ENCODE measurements around the gene SLC12A5.
"Not testable (repeated sequence)": the region's sequence is repeated elsewhere in the genome, so short reads cannot be mapped to it uniquely, and the experiment has no call there.

The SLC12A5 gene

GRCh38 chr20:46028772-46029371 is at the start of gene SLC12A5:
Gene SLC12A5 (plus strand): TSS chr20:46029215. CDS start chr20:46029345, 130 bp downstream.
- DNase-seq: peak in 25 of 56 donors; percentile 6 to 70 (median 34)

GRCh38 chr20:45981261-45981660 is 47.8 kb upstream of the SLC12A5 start:
- DNase-seq: no peak

GRCh38 chr20:45983279-45983743 is 45.7 kb upstream of the SLC12A5 start:
- DNase-seq: no peak

- no peak for DNase-seq
Observed at GRCh38 chr20:45985573-45985972, 43.4 kb upstream of the SLC12A5 start.

- DNase-seq: peak in 36 of 56 donors; percentile 5 to 77 (median 36)
Observed at GRCh38 chr20:45987108-45987780, 41.8 kb upstream of the SLC12A5 start.

GRCh38 chr20:45988830-45989229 is 40.2 kb upstream of the SLC12A5 start:
- DNase-seq: not testable (repeated sequence)

GRCh38 chr20:45991616-45992015 is 37.4 kb upstream of the SLC12A5 start:
- DNase-seq: no peak

GRCh38 chr20:45993197-45993951 is 35.6 kb upstream of the SLC12A5 start:
- no peak for DNase-seq

- no peak for DNase-seq
Observed at GRCh38 chr20:45994761-45995493, 34.1 kb upstream of the SLC12A5 start.

- not testable (repeated sequence) for DNase-seq
Observed at GRCh38 chr20:45995495-45996097, 33.4 kb upstream of the SLC12A5 start.

- DNase-seq: no peak
Observed at GRCh38 chr20:45997187-45997586, 31.8 kb upstream of the SLC12A5 start.

GRCh38 chr20:45998337-45998736 is 30.7 kb upstream of the SLC12A5 start:
- DNase-seq: no peak

- peak in 2 of 56 donors; percentile 14 to 32 for DNase-seq
Observed at GRCh38 chr20:45998761-45999160, 30.3 kb upstream of the SLC12A5 start.

GRCh38 chr20:45999557-46000261 is 29.3 kb upstream of the SLC12A5 start:
- DNase-seq: no peak

GRCh38 chr20:46000262-46000996 is 28.6 kb upstream of the SLC12A5 start:
- no peak for DNase-seq

GRCh38 chr20:46001498-46001897 is 27.5 kb upstream of the SLC12A5 start:
- DNase-seq: no peak

- DNase-seq: no peak
Observed at GRCh38 chr20:46002008-46002407, 27.0 kb upstream of the SLC12A5 start.

GRCh38 chr20:46004187-46004586 is 24.8 kb upstream of the SLC12A5 start:
- peak in 1 of 56 donors; percentile 4 for DNase-seq

GRCh38 chr20:46004889-46005473 is 24.0 kb upstream of the SLC12A5 start:
- peak in 9 of 56 donors; percentile 5 to 59 (median 19) for DNase-seq

Data from amygdala (tissue), 56 donors.